GM21526 (cell line): ENCODE measurements around the gene ASXL1.

Source experiments
- ATAC-seq: cut with Tn5 transposase; IDR thresholded peaks from one replicate; pipeline ENCODE4 v1.9.1; 2021; ENCODE audit warnings: moderate library complexity; ENCODE audit not compliant: unreplicated experiment, low FRiP score

The ASXL1 gene

GRCh38 chr20:32474967-32475811 is 117.1 kb downstream of the ASXL1 start:
- no peak for ATAC-seq

GRCh38 chr20:32476684-32477593 is 118.8 kb downstream of the ASXL1 start:
- ATAC-seq = no peak

GRCh38 chr20:32477594-32478512 is 119.7 kb downstream of the ASXL1 start:
- no peak for ATAC-seq

GRCh38 chr20:32478576-32478975 is 120.4 kb downstream of the ASXL1 start:
- no peak for ATAC-seq

GRCh38 chr20:32479012-32479411 is 120.9 kb downstream of the ASXL1 start:
- ATAC-seq = no peak

GRCh38 chr20:32479697-32480171 is 121.6 kb downstream of the ASXL1 start:
- ATAC-seq = no peak

GRCh38 chr20:32480371-32481241 is 122.5 kb downstream of the ASXL1 start:
- ATAC-seq = no peak

- ATAC-seq = no peak
Observed at GRCh38 chr20:32481311-32482142, 123.4 kb downstream of the ASXL1 start.

GRCh38 chr20:32482143-32482441 is 124.0 kb downstream of the ASXL1 start:
- ATAC-seq = no peak

GRCh38 chr20:32482442-32483261 is 124.5 kb downstream of the ASXL1 start:
- no peak for ATAC-seq

GRCh38 chr20:32483351-32484224 is 125.5 kb downstream of the ASXL1 start:
- ATAC-seq = no peak

GRCh38 chr20:32484225-32484957 is 126.3 kb downstream of the ASXL1 start:
- no peak for ATAC-seq

GRCh38 chr20:32484958-32485769 is 127.0 kb downstream of the ASXL1 start:
- peak; percentile 50 for ATAC-seq

GRCh38 chr20:32485770-32486478 is 127.8 kb downstream of the ASXL1 start:
- ATAC-seq = no peak

GRCh38 chr20:32487381-32487780 is 129.2 kb downstream of the ASXL1 start:
- ATAC-seq = no peak
